HTERT RPE-1 (cell line): ENCODE results near the gene UBE2D1.
"Not testable (repeated sequence)": the region's sequence is repeated elsewhere in the genome, so short reads cannot be mapped to it uniquely, and the experiment has no call there.

ENCODE experiments used
- in situ Hi-C: fragments of 300-500 bp; cut with MboI; formaldehyde crosslinking; loops from 4 replicates; pipeline ENCODE4 v1.14.3; 2020; ENCODE audit warnings: low sequenced_read_pairs

Gene UBE2D1

GRCh38 chr10:58373442-58373827 lies 38.6 kb downstream of the UBE2D1 start:
- in situ Hi-C loops: no loop called here

GRCh38 chr10:58382489-58382995 lies 47.7 kb downstream of the UBE2D1 start:
- in situ Hi-C loops: no loop called here

- in situ Hi-C loops: no loop called here
Observed at GRCh38 chr10:58384095-58384494, 49.3 kb downstream of the UBE2D1 start.

- in situ Hi-C loops: no loop called here
Observed at GRCh38 chr10:58384544-58384998, 49.8 kb downstream of the UBE2D1 start.

- in situ Hi-C loops: no loop called here
Observed at GRCh38 chr10:58384999-58385783, 50.4 kb downstream of the UBE2D1 start, which contains the start of gene TFAM. TFAM (plus strand) TSS chr10:58385410; CDS start chr10:58385548, 138 bp downstream.

- in situ Hi-C loops: no loop called here
Observed at GRCh38 chr10:58385784-58386112, 50.9 kb downstream of the UBE2D1 start.

GRCh38 chr10:58389024-58389423 lies 54.2 kb downstream of the UBE2D1 start:
- in situ Hi-C loops: no loop called here

GRCh38 chr10:58393317-58393716 lies 58.5 kb downstream of the UBE2D1 start:
- in situ Hi-C loops: no loop called here

- in situ Hi-C loops: no loop called here
Observed at GRCh38 chr10:58394471-58394870, 59.7 kb downstream of the UBE2D1 start.

- in situ Hi-C loops: no loop called here
Observed at GRCh38 chr10:58396057-58396456, 61.3 kb downstream of the UBE2D1 start.

- in situ Hi-C loops: no loop called here
Observed at GRCh38 chr10:58397830-58398229, 63.0 kb downstream of the UBE2D1 start.

GRCh38 chr10:58399410-58399809 lies 64.6 kb downstream of the UBE2D1 start:
- in situ Hi-C loops: no loop called here

GRCh38 chr10:58400609-58401008 lies 65.8 kb downstream of the UBE2D1 start:
- in situ Hi-C loops: no loop called here

- in situ Hi-C loops: no loop called here
Observed at GRCh38 chr10:58404001-58404400, 69.2 kb downstream of the UBE2D1 start.

- in situ Hi-C loops: no loop called here
Observed at GRCh38 chr10:58409956-58410610, 75.3 kb downstream of the UBE2D1 start.

GRCh38 chr10:58412502-58412961 lies 77.7 kb downstream of the UBE2D1 start:
- in situ Hi-C loops: no loop called here

- in situ Hi-C loops: no loop called here
Observed at GRCh38 chr10:58414270-58415041, 79.7 kb downstream of the UBE2D1 start.

GRCh38 chr10:58415757-58416156 lies 81.0 kb downstream of the UBE2D1 start:
- in situ Hi-C loops: no loop called here

- in situ Hi-C loops: not testable (repeated sequence)
Observed at GRCh38 chr10:58417902-58418301, 83.1 kb downstream of the UBE2D1 start.
